ENCODE measurements around the gene CWC25. TPM values are rescaled to one million over a fixed set of nuclear protein-coding genes. Genes with fewer than 3 reads are reported as not detected.

The CWC25 gene
- total and polyA plus RNA-seq, 2 of the 13 experiments (the other 11 are each of a cell fraction or from before 2014, with no cell fraction given) = 15.6 to 22.7 TPM

- TF ChIP-seq ZNF569 (CRISPR knock-in tag; IDR thresholded peaks at IDR 0.05; ENCODE audit: borderline replicate concordance) (peak; percentile 68; the same call in 1 of the 2 replicates), ATF6 (CRISPR knock-in tag; conservative IDR thresholded peaks at IDR 0.05) (no peak), HMGA1 (CRISPR knock-in tag; conservative IDR thresholded peaks at IDR 0.05) (no peak), PAXIP1 (CRISPR knock-in tag; conservative IDR thresholded peaks at IDR 0.05) (0 out of 2 replicates have a peak, but pooled peaks have one; percentile 29), CHD4 (IDR thresholded peaks at IDR 0.05; ENCODE audit: borderline replicate concordance, low read length) (no peak), ZSCAN30 (CRISPR knock-in tag; IDR thresholded peaks at IDR 0.05) (0 out of 2 replicates have a peak, but pooled peaks have one; percentile 74), MZF1 (CRISPR knock-in tag; IDR thresholded peaks at IDR 0.05; ENCODE audit: borderline replicate concordance) (no peak), TIGD3 (CRISPR knock-in tag; IDR thresholded peaks at IDR 0.05; ENCODE audit: borderline replicate concordance) (0 out of 2 replicates have a peak, but pooled peaks have one; percentile 23), SAP130 (CRISPR knock-in tag; IDR thresholded peaks at IDR 0.05; ENCODE audit: low read depth) (no peak), PATZ1 (CRISPR knock-in tag; IDR thresholded peaks at IDR 0.05) (peak; percentile 80; the same call in 1 of the 2 replicates), DRAP1 (CRISPR knock-in tag; IDR thresholded peaks at IDR 0.05) (no peak), GABPB1 (CRISPR knock-in tag; IDR thresholded peaks at IDR 0.05) (0 out of 2 replicates have a peak, but pooled peaks have one; percentile 2), ZNF749 (CRISPR knock-in tag; IDR thresholded peaks at IDR 0.05; ENCODE audit: borderline replicate concordance) (no peak), HOXA3 (CRISPR knock-in tag; IDR thresholded peaks at IDR 0.05) (no peak), HDAC1 (CRISPR knock-in tag; IDR thresholded peaks at IDR 0.05) (peak; percentile 52), ZNF275 (CRISPR knock-in tag; IDR thresholded peaks at IDR 0.05; ENCODE audit: borderline replicate concordance) (0 out of 2 replicates have a peak, but pooled peaks have one; percentile 1)
These were observed 45.4 kb upstream of the CWC25 start (continued) for GRCh38 chr17:38870259-38871165.

All from HepG2 (cell line).